ENCODE measurements around the gene TMEM121B.

TMEM121B gene

DNA sequence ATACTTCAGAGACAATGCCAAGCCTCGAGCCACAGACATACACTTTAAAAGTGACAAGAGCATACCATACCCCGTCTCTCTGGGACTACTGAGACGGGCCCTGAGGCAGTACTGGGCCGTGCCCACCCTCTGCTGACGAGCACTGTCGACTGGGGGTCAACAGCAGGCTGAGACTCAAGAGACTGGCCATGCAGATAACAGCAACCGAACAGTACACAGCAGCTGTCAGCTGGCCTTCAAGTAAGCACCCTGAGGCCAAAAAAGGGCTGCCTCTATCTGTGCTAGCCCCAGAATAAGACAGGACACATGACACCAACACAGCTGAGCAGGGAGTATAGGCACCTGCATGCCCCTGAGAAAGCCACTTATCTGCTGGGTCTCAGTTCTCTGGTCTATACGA lies 18.9 kb upstream of the TMEM121B start:
- no peak for DNase-seq

DNA sequence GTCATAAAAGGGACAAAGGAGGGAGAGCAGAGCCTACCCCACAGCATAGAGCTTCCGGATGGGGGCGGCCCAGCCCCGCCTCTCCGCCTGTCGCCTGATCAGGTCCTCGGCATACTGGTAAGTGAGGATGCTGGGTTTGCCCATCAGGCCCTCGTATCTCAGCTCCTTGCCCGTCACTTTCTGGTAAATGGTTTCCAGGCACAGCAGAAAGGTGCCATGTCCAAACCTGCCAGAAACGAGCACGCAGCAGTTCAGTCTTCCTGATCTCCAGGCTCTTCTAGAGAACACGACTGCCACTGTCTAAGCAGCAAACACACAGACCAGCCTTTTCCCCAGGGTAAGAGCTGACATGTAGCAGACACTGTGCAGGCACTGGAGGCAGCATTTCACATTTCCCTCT lies 17.4 kb upstream of the TMEM121B start:
- DNase-seq = peak in 1 of 56 donors; percentile 16

DNA sequence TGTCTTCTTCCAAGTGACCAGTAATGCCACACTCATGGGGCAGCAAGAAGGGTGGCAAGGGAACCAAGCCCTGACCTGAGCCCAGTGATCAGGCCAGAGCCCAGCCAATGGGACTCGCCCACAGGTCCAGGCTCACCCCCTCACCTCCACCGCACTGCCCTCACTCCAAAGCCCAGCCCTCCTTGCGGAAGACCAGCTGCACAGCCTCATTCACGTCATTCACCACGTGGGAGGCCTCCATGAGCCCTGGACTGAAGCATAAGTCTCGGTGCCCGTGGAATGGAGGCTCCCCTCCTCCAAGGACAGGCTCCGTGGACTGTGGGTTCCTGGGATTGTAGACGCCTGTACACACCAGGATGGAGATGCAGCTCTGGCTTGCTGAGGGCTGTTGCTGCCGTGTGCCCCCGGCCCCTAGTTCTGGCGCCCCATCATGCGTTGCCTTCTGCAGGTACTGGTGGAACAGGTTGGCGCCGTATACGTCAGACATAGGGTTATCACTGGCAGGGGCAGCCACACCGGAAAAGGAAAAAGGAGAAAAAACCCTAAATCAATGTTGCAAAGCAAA lies 16.8 kb upstream of the TMEM121B start:
- no peak for DNase-seq

DNA sequence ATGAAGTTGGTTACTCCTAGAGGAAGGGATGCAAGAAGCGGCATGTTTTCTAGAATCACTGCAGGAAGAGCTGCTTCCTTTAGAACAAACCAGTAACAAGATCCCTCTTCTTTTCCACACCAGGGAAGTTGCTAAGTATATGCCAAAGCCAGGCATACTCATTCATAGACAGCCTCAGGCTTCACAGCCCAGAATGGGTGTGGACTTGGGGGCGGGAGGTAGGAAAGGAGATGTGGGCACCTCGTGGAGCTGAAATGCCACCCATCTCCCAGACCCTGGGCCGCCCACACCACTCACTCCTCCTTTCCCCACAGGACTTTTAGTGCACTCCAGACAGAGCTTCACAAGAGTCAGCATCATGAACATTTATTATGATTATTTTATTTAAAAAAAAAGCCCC lies 16.0 kb upstream of the TMEM121B start:
- no peak for DNase-seq

DNA sequence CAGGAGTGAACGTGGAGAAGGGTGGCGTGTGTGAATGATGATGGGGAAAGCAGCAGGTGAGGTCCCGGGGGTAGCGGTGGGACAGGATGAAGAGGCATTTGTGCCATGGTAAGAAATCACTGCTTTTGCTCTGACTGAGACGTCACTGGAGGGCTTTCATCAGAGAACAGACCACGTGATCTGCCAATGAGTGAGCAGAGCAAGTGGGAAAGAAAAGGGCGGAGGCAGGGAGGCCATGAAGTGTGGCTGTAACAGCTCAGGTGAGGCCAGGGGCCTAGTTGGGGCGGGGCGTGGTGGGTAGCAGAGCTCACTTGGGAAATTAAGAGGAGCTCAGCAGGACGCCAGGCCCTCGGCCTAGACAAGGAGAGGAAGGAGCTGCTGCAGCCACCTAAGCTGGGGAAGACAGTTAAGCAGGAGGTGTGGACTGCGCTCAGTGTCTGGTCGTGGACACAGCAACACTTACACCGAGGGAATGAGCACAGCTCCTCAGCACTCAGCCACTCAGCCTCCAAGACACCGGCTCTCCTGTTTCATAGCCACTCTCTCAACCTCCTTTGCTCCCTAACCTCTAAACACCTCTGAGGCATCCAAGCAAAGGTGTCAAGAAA lies 14.1 kb upstream of the TMEM121B start:
- DNase-seq = no peak

DNA sequence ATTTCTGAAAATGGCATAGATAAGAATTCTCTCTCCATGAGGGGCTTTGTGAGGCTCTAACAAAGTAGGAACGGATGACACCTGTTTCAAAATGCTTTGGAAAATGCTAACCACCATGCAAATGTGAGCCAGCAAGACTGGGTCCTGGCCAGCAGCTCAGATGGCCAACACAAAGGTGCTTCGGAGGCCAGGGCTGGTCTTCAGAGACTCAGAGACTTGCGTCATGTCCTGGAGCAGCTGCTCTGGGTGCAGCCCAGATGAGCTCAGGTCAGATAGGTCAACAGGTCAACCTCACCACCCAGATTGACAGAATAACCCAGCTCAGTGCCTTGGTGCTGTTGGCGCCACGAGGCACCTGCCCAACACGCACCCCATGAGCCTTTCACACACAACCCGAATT lies 12.0 kb upstream of the TMEM121B start:
- DNase-seq = no peak

DNA sequence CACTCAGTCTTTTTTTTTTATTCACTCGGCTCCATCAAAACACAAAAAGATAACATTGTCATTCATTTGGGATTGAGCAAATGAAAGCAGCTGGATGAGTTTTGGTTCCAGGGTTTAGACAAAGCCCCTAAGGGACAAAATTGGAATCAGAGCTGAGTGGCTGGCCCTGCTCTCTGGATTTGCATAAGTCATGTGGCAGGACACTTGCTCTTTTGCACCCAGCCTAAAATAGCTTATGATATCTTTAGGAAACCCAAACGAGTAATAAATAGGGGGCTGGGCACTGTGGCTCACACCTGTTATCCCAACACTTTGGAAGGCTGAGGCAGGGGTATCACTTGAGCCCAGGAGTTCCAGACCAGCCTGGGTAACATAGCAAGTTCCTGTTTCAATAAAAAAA lies 11.0 kb upstream of the TMEM121B start:
- no peak for DNase-seq

DNA sequence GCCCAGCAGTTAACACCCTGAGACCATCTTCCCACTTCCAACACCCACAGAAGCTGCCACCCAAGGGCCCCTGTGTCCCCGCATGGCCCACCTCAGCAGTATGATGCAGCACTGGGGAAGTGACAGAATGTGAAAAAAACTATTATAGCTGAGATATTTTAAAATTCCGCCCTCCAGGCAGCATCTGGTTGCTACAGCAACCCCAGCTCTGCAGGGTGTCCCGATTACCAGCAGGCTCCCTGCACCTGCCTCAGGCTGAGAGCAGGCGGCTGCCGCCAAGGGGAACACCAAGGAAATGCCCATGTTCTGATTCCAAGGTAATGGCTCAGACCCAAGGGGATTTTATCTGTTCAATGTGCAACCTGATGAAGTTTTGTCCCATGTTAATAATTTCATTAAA lies 10.5 kb upstream of the TMEM121B start:
- peak in 23 of 56 donors; percentile 11 to 53 (median 30) for DNase-seq

DNA sequence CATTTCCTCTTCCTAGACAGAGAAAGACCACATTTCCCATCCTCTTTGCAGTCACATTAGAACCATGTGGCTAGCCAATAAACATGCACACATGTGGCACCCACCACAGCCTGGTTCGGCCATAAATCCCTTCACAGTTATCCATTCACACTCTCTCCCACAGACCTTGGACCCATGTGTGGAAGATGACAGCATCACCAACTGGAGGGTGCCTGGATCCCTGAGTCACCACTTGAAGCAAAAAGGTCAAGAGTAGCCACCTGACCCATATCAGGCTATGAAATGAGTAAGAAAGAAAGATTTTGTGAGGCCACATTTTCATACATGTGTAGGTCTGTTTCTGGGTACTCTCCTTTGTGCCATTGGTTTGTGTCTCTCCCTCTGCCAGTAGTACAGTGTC lies 9.0 kb upstream of the TMEM121B start:
- DNase-seq = no peak

DNA sequence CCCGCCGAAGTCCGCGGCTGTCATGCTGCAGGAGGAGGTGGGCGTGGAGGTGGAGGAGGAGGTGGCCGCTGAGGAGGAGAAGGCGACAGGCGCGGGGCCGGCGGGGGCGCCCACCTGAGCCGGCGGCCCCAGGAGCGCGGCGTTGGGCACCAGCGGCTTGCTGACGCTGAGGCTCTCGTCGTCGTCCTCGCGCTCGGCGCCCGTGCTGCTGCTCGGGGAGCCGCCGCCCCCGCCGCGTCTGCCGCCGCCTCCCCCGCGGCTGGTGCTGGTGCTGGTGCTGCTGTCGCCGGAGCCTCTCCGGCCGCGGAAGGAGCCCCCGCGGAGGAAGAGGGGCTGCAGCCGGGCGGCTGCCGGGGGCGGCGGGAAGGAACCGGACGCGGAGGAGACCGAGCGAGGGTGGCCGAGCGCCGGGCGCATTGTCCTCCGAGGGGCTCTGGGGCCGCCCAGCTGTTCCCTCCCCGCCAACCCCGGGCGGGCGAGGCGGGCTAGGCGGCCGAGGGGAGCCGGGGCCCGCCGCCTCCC lies 388 bp downstream of the TMEM121B start:
- DNase-seq = peak in 6 of 56 donors; percentile 17 to 52 (median 42)

DNA sequence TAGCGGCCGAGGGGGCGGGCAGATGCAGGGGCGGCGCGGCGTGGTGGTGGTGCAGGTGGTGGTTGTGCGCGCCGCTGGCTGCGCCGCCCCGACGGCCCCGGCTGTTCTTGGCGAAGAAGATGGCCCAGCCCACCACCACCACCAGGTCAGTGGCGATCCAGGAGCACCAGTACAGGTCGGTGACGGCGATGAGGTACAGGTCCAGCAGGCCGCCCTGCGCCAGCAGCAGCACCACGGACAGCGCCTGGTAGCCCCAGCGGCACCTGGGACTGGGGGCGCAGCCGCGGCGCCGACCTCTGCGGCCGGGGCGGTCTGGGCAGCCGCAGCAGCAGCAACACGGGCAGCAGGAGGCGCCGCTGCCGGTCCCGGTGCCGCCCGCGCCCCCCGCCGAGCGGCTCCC lies 879 bp downstream of the TMEM121B start:
- peak in 1 of 56 donors; percentile 15 for DNase-seq

DNA sequence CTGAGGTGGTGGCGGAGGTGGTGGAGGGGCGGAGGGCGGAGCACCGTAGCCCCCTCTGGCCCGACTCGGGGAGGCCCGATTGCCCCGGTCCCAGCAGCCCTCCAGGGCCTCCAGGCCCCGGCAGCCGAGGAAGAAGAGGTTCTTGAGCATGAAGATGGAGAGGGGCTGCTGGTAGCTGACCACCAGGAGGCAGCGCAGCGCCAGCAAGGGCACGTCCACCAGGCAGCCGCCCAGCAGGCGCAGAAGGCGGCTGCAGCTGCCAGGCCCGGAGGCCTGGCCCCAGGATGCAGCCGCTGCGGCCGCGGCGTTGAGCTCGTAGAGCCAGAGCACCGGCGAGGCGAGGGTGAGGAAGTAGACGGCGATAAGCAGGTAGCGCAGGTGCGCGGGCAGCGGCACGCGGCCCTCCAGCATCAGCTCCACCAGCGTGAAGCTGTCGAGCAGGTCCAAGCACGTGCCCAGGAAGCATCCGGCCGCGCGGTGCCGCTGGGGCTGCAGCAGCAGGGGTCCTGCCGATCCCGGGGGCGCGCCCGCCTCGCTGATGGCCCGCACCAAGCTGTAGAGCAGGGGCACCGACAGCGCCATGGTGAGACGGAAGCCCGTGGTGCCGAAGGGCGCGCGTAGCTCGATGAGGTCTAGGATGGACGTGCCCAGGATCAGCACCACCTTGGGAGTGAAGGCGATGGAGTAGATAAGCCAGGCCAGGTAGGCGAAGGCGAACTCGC lies 1.5 kb downstream of the TMEM121B start:
- DNase-seq = peak in 5 of 56 donors; percentile 17 to 33 (median 28)

DNA sequence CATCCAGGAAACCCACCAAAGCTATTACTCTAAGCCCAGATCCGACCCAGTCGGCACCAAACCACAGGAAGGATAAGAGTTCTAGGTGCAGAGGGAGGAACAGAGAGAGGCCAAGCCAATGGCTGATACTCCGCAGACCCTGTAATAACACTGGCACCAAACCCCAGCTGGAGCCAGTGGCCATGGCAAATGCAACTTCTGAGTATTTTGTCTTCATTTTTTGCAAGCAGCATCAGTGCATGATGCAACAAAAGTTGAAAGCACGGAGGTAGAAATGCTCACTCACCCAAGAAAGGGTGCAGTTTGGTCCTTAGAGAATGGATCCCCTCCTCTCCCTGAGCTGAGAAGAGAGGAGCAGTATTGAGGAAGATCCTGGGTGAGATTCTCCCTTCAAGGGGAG lies 2.8 kb downstream of the TMEM121B start:
- DNase-seq = no peak

DNA sequence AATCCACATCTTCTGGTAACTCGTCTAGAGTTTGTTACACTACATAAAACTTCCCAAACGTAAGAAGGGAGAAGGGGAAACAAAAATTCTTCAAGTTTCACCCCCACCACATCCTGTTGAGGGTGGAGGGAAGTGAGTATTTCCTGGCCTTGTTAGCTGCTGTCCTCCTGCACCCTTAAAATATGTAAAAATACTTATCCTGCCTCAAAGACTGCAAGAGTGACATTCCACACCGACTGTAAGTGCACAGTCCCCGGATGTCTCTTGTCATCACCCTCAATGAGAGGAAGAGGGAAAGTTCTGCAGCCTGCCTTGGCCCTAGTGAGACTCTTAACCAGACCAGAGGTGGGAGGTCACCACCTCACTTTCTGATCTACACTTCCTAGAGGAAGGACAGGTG lies 3.3 kb downstream of the TMEM121B start:
- peak in 1 of 56 donors; percentile 17 for DNase-seq

DNA sequence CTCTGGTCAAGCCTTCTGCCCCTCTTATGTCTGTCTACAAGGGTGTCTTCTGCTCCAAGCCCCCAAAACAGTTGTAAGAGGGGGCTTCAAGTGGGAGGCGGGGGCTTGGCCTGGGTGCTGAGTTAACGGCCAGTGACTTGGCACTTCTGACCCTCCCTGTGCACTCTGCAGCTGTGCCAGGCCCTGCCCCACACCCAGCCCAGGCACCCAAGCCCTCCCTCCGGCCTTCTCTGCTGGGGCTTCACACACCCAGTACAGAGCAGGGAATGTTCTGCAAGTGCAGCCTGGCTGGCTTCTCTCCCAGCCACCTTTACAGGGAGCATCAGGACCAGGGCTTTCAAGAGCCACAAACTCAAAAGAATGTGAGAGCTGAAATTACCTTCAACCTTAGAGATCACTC lies 3.8 kb downstream of the TMEM121B start:
- DNase-seq = no peak

DNA sequence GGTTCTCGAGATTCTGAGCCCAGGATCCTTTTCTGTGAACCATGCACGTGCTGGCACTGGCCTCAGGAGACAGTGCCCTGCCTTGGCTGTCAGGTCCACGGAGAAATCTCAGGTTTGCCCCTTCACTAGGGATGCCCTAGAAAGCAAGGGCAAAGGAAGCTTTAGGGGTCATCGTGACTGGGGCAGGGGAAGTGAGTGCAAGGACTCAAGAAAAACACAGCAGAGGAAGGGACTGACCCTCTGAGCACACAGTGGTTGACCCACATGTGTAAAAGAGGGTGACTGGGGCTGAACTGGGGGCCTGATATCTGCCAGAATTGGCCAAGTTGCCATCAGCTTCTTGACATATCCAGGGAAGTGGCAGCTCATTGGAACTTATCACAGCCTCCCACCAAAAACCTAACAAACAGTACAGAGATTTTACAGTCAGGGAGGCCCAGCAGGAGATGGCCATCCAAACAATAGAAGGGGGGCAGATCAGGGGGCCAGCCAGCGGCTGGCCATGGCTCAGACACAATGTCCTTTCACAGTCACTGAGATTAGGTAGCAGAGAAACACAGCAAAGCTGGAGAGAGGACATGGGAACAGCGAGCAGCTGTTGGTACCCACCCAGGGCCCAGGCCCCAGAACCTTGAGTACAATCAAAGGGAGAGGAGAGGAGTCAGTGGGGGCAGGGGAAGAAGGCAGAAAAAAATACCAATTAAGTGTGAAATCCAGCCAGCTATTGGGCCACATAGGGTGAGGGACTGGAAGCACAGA lies 4.4 kb downstream of the TMEM121B start:
- no peak for DNase-seq

DNA sequence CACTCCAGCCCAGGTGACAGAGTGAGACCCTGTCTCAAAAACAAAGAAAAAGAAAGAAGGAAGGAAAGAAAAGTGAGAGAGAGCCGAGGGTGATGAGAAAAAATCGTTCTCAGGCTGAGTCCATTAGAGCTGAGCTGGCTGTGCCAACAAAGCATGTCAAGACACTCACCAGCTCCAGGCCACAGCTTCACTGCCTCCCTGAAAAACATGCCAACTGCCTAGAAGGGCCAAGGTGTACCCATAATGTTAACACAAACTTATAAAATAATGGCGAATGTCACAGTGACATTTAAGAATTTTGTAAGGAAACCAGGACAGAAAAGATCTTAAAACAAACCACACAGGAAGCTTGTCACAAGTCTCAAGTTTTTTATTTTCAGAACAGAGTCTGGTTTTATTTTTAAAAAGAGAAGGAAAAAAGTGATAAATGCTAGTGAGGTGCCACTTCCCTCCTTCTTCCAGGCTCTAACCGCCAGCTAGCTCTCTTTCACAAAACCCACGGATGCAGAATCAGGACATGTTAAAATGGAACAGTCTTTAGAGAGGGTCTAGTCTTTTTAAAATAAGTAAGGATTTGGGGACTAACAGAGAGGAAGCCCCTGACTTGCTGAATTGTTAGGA lies 5.1 kb downstream of the TMEM121B start:
- no peak for DNase-seq

DNA sequence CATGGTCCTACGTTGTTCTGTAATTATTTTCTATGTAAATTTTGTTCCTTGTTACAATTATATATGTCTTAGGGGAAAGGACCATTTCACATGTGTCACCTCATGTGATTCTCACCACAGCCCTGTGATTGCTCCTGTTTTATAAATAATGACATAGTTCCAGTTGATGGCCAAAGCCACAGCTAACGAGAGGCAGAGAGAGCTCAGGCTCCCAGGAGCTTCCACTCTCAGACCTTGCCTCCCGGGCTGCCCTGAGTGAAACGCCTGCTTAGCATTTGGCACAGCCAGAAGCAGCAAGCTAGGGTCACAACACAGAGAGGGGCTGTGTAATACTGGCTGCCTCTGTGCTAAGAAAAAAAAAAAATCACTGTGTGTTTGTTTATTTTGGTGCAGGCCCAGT lies 5.9 kb downstream of the TMEM121B start:
- no peak for DNase-seq

DNA sequence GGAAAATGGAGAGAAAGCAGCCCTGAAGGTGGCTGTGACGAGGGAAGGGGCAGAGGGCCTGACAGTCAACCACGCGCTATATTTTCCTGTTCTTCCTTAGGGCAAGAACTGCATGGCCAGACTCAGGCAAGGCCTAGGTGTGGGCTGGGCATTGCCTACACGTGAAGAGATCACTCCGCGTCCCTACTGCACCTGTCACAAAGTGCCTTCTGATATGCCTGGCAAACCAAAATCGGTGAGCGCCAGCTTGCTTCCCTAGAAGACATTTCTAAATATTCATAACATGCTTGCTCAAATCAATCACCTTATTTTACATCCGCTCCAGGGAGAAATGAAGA lies 6.3 kb downstream of the TMEM121B start:
- DNase-seq = no peak

DNA sequence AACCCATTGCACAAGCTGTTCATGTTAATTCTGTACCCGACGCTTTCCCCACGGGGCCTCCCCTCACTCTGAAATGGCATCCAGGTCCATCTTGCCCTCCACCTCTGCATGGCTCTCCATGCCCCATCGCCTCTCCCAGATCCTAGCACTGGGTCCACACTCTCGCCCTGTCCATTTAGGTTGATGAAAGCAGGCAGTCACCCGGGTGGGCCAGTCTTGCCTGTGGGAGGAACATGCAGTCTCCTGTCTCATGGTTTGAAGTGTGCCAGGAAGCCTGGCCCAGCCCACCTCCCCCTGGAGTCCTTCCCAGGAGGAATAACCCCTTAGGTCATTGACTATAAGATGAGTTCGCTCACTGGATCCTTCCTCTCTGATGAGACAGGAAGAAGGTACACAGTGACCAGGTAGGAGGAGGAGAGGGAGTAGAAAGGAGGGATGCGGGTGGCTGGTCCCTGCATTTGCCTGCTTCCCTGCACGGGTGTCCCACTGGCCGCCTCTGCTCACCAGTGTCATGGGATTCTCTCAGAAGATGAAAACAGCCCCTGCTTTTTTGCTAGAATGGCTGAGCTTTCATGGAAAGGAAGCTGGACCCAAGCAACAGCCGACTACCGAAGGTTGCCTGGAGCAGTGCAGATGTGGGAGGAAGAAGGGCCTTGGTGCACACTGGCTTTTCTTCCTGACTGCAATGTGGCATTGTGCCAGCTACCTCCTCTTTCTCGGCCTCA lies 6.8 kb downstream of the TMEM121B start:
- DNase-seq = no peak

DNA sequence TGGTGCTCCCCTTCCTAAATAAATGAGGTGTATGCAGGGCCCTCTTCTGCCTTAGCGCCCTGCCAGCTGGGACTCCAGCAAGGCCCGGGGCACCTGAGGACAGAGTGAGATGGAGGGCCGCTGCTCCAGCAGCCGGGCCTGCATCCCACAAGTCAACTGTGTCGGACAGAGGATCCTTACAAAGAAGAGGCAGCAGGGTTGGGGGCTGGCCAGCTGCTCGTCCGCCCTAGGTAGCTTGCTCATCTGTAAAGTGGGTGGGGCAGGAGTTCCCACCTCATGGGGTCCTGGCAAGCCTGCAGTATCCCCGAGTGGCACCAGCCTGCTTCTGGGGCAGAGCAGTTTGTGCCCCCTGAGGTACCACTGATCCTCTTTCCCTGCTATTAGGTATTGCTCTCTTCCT lies 7.6 kb downstream of the TMEM121B start:
- DNase-seq = no peak

Data from amygdala (tissue), 56 donors.